NCI-H1694 treated with DMSO at 0.1 percent for 48 hours (cell line): Measurements from ENCODE around the gene HAX1.
A peak's percentile ranks its signal among the peaks of the same experiment; 100 is the strongest.
"Not testable (repeated sequence)": the region's sequence is repeated elsewhere in the genome, so short reads cannot be mapped to it uniquely, and the experiment has no call there.

Experiments used
- DNase-seq: peaks from one replicate; lab custom pipeline; 2025; lab: John Stamatoyannopoulos, UW

The HAX1 gene

DNA sequence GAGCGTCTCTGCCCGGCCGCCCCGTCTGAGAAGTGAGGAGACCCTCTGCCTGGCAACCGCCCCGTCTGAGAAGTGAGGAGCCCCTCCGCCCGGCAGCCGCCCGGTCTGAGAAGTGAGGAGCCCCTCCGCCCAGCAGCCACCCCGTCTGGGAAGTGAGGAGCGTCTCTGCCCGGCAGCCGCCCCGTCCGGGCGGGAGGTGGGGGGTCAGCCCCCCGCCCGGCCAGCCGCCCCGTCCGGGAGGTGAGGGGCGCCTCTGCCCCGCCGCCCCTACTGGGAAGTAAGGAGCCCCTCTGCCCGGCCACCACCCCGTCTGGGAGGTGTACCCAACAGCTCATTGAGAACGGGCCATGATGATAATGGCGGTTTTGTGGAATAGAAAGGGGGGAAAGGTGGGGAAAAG, 15.2 kb downstream of the HAX1 start:
- DNase-seq, result not testable (repeated sequence)

DNA sequence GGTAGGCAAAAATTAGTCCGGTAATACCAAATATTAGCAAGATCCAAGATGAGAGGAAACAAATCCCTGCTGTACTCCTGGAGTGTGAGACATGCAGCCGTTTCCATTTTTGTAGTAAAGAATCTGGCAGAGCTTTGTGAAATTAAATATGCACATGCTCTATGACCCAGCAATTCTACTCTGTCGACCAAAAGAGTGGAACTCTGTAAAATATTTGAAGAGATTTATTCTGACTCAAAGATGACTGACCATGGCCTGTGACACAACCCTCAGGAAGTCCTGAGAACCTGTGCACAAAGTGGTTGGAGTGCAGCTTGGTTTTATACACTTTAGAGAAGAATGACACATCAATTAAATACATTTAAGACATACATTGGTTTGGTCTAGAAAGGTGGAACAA, 16.2 kb downstream of the HAX1 start:
- no peak for DNase-seq

DNA sequence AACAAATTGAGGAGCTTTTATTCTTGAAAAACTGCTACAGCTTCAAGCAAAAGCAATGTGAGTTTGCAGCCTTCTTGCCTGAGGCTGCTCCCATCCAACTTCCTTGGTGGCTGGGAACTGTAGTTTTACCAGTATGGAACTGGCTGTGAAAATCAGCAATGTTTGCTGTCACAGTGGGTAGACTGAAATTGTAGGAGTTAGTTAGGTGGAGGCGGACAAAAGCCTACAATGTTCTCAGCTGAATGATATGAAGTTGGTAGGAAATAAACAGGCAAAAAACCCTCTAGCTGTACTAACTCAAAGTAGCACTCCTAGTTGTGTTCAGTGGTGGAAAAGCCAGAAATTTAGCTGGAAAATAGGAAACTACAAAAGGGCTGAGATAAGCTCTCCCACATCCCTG, 18.5 kb downstream of the HAX1 start:
- no peak for DNase-seq

DNA sequence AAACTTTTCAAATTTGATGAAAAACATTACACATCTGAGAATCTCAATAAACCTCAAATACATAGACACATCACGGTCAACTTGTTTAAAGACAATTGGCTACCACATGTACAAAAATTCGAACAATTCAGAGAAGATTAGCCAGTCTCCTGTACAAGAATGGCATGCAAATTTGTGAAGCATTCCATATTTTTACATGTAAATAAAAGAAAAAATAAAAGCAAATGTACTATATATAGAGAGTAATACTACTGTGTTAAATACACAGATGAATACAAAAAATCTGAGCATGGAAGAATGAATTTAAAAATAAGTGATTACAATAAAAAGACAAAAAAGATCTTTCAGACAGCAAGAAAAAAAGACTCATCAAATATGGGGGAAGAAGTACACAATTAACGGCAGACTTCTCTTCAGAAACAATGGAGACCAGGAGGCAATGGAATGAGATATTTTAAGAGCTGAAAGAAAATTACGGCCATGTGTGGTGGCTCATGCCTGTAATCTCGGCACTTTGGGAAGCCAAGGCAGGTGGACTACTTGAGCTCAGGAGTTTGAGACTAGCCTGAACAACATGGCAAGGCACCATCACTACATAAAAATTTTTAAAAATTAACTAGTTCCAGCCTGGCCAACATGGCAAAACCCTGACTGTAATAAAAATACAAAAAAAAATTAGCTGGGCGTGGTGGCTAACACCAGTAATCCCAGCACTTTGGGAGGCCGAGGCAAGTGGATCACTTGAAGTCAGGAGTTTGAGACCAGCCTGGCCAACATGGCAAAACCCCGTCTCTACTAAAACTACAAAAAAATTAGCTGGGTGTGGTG, 23.2 kb downstream of the HAX1 start:
- DNase-seq, result peak; percentile 19

DNA sequence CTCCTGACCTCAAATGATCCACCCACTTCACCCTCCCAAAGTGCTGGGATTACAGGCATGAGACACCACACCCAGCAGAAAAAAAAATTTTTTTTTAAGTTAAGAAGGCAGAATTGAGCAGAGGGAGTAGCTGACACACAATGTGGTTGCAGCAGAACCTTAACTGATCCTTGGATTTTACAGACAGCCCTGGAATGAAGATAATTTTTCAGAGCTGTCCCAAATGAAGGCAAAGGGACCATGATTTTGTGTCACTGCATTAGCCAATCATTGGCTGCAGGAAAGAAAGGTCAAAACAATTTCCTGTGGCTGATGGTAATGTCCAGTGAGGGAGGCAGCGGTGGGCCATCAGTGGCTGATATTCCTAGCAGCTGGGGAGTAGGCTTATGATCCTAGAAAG, 29.2 kb downstream of the HAX1 start:
- no peak for DNase-seq

DNA sequence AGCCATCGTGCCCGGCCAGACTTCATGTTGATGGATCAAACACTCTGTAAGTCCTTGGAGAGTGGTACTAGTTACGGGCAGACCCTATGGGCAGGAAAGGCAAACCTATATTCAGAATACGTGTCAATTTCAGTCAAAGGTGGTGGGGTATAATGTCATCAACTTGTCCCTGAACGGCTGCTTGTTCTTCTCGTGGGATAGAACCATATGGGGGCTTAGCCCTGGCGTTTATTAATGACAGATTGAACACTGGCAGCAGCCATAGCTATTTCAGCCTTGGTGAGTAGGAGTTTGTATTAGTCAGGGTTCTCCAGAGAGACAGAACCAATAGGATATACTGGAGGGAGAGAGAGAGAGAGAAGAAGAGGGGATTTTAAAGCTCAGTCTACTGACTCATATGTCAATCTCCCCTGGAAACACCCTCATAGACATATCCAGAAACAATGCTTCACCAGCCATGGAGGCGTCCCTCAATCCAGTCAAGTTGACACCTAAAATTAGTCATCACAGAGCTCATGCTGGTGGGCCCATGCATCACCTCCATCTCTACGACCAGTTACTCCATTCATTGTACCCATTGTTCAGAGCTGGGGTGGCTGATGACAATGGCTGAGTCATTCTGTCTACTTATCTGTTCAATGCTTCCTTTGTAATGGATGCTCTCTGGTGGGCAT, 32.4 kb downstream of the HAX1 start:
- DNase-seq, result no peak

DNA sequence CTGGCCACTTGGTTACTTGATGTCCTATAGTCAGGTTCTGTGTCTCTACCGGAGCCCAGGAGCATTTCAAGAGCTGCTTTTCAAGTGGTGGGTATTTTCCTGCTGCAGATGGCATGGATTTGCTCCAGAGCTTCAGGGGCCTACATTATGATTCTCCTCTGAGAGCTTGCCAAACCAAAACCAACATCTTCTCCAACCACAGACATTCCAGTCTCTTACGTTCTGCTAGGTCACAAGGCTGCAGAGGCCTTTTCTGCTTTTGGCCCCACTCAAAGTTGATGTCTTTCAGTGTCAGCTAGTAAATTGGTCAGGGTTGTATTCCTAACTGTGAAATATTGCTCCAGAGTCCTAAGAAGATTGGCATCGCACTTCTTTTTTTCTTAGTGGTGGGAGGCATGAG, 33.7 kb downstream of the HAX1 start:
- DNase-seq, result no peak

DNA sequence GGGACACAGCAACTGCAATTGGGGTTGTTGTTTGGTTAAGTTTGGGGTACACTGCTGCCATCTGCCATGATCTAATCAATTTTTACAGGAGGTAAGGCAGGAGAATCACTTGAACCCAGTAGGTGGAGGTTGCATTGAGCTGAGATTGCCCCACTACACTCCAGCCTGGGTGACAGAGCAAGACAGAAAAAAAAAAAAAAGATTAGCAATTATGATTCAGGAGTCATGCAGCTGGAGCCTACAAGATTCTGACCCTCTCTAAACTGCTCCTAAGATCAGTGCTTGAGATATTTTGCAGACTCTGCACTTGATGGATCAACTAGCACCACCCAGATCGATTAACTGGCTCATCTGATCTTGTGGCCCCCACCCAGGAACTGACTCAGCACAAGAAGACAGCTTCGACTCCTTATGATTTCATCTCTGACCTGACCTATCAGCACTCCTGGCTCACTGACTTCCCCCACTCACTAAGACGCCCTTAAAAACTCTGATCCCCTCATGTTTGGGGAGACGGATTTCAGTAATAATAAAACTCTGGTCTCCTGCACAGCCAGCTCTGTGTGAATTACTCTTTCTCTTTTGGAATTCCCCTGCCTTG, 35.3 kb downstream of the HAX1 start:
- DNase-seq, result not testable (repeated sequence)

DNA sequence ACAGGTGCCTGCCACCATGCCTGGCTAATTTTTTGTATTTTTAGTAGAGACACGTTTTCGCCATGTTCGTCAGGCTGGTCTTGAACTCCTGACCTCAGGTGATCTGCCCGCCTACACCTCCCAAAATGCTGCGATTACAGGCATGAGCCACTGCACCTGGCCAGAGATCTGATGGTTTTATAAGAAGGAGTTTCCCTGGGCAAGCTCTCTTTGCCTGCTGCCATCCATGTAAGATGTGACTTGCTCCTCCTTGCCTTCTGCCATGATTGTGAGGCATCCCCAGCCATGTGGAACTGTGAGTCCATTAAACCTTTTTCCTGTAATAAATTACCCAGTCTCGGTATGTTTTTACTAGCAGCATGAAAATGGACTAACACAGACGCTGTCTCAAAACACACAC, 36.7 kb downstream of the HAX1 start:
- DNase-seq, result not testable (repeated sequence)

DNA sequence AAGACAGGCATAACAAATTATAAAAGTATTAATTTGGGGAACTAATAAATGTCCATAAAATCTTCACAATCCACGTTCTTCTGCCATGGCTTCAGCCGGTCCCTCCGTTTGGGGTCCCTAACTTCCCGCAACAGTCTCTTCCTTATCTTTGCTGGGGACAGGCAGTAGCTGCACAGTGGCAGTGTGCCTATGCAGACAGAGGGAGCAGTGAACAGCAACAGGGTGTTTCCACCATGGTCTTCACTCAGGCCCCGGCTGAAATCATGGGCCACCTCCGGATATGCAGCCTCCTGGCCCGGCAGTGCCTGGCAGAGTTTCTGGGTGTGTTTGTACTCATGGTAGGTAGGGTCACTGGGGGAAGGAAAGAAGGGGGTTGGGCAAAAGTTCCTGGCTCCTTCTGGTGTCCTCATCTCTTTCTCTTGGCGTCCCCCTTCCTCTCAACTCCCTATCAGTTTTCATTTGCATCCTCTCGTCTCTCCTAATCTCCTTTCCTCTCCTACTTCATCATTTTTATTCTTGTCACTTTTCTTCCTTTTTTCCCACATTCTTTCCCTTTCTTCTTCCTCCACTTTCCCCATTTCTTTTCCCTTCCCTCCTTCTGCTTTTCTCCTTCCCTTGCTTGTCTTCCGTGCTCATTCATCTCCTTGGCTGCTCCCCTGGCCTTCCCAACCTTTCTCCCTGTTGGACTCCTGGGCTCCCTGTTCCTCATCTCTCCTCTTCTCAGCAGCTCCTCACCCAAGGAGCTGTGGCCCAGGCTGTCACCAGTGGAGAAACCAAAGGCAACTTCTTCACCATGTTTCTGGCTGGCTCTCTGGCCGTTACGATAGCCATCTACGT, 40.0 kb downstream of the HAX1 start:
- DNase-seq, result not testable (repeated sequence)

DNA sequence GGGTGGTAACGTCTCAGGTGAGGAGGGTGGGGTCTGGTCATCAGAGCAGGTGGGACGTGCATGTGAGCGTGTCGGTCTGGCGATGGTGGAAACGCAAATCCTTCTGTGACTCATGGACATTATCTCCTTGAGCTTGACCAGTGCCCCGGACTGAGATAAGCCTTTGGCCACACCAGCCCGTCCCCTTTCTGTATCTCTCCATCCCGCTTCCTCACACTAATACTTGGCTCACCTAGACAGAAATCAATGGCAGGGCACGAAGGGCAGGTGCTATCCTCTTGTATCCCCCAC, 40.6 kb downstream of the HAX1 start:
- DNase-seq, result no peak

DNA sequence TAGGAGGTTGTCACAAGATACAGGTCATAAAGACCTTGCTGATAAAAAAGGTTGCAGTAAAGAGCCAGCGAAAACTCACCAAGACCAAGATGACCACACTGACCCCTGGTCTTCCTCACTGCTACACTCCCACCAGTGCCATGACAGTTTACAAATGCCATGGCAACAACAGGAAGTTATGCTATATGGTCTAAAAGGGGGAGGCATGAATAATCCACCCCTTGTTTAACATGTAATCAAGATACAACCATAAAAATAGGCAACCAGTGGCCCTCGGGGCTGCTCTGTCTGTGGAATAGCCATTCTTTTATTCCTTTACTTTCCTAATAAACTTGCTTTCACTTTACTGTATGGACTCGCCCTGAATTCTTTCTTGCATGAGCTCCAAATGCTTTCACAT, 41.8 kb downstream of the HAX1 start:
- not testable (repeated sequence) for DNase-seq

DNA sequence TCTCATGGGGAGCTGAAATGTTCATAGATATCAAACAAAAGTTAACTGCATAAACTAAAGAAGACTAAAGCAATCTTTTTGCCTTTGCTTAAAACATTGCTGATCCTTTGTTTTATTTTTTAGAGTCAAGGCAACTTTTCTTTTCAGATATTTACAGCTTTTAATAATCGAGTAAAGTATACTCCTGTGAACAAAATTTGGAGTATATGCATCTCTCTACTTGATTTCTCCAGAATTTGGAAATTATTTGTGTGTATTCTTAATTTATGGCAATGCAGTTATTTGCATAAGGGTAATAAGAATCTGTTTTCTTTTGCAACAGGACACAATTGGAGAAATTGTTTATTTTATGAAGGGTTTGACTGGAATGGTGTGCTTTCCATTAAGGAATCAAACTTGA, 44.3 kb downstream of the HAX1 start:
- DNase-seq, result no peak

DNA sequence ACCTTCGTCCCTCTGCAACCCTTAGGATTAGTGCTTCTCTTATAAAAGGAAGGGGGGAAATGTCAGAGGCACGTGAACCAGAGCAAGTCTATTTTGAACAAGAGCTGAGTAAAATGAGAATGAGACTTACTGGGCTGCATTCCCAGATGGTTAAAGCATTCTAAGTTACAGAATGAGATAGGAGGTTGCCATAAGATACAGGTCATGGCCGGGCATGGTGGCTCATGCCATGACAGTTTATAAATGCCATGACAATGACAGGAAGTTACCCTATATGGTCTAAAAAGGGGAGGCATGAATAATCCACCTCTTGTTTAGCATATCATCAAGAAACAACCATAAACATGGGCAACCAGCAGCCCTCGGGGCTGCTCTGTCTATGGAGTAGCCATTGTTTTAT, 46.0 kb downstream of the HAX1 start:
- DNase-seq, result no peak

DNA sequence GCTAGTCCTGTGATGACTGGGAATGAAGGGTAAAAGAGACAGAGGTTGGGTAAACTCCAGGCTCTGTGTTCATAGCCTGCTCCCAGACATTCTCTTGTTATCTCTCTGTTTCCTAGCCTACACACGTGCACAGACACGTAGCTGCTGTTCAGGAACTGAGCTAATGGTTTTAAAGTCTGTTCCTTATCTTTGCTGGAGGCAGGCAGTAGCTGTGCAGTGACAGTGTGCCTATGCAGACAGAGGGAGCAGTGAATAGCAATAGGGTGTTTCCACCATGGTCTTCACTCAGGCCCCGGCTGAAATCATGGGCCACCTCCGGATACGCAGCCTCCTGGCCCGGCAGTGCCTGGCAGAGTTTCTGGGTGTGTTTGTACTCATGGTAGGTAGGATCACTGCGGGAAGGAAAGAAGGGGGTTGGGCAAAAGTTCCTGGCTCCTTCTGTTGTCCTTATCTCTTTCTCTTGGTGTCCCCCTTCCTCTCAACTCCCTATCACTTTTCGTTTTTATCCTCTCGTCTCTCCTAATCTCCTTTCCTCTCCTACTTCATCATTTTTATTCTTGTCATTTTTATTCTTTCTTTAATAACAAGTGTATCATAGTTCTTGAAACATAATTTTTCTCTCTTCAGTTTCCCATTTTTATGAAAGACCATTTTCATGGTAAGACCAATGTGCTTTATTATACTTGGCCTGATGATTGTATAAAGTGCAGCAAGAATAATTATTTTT, 48.6 kb downstream of the HAX1 start, which contains the start of gene AQP10:
Gene AQP10 (plus strand): TSS at position 212 of the 727 bp plus-strand sequence. CDS start 63 bp downstream, at position 275.
- DNase-seq, result no peak

DNA sequence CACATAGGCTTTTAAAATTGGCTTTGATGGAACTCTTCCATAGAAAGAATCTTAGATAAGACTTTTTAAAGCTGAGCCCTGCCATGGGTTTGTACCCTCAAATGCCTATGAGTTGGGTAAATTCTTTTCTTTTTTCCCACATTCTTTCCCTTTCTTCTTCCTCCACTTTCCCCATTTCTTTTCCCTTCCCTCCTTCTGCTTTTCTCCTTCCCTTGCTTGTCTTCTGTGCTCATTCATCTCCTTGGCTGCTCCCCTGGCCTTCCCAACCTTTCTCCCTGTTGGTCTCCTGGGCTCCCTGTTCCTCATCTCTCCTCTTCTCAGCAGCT, 49.1 kb downstream of the HAX1 start:
- DNase-seq, result not testable (repeated sequence)

DNA sequence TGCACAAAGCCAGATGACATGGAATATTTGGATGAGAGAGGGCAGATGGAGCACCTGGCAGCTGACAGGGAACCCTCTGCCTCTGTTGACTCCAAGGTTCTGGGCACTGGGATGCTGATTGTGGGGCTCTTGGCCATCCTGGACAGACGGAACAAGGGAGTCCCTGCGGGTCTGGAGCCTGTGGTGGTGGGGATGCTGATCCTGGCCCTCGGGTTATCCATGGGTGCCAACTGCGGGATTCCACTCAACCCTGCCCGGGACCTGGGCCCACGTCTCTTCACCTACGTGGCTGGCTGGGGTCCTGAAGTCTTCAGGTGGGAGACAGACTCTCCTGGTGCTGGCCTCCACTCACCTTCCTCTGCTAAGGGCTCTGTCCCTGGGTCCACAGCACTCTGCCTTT, 51.1 kb downstream of the HAX1 start:
- no peak for DNase-seq

DNA sequence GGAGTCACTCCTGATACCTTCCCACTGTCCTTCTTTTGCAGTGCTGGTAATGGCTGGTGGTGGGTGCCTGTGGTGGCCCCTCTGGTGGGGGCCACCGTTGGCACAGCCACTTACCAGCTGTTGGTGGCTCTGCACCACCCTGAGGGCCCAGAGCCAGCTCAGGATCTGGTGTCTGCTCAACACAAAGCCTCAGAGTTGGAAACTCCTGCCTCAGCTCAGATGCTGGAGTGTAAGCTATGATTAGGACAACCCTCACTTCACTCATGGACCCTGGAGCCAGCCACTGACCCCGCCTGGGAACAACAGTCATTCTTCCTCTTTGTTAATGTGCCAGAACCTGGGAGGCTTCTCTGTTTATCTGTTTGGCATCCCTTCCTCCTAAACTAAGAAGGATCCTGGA, 51.8 kb downstream of the HAX1 start:
- DNase-seq, result no peak

DNA sequence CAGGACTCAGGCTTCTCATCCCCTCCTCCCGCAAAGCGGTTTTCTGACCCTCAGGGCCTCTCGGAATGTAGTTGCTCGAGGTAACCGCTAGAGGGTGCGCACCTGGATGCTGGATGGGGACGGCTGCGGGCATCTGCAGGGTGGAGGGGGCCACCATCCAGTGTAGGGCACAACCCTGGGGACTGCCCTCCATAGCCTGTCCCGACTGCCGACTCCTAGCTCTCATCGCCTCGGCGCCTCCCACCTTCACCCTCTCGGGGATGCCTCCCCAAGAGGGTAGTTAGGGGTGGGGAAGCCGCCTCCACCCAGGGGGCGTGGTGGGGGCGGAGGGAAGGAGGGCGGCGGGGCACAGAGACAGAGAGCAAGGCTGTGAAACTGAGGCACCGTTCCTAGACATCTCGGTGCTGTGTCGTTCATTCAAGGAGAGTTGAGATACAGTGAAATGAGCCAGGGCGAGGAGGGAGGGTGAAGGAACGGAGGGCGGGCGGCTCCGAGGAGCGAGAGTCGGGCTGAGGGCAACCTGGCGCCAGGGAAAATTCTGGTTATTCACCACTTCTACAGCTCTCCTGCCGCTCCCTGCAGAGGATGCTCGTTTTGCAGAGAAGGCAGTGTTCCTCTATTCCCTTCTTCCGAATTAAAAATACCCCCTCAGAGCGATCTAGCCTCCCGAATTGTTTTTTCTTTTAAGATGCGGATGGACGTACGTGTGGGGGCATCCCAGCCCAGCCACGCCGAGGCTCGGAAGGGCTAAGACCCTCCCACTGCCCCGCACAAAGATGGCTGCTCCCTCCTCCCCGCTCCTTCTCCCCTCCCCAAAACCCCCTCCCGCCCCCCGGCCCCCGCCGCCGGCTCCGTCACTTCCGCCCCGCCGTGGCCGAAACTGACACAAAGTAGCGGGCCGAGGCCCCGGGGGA, 52.5 kb downstream of the HAX1 start, which contains the start of gene ATP8B2:
Gene ATP8B2 (plus strand): TSS at position 857 of the 914 bp plus-strand sequence. CDS start 2,617 bp downstream, outside the sequence.
- peak; percentile 86 for DNase-seq
